Keratinocyte (primary cell): ENCODE measurements around the gene ZNF598. TPM values are rescaled to one million over a fixed set of nuclear protein-coding genes. Genes with fewer than 3 reads are reported as not detected.

Source experiments
- DNase-seq: peaks from one replicate; pipeline ENCODE4 v3.0.0-alpha.2; 2011; ENCODE audit warnings: low read depth, missing footprints, low spot score
- FAIRE-seq: peaks from 2 replicates; lab custom pipeline; 2011; peaks lifted over from hg19 to GRCh38; lab: Jason Lieb, UNC
- H2AFZ ChIP-seq: 2 replicates; pipeline ENCODE4 v1.6.0; 2012; ENCODE audit warnings: low read length, control low read depth, inconsistent platforms; ENCODE audit not compliant: control insufficient read depth
- H3K27ac ChIP-seq: 2 replicates; pipeline ENCODE4 v1.5.1; 2011; ENCODE audit warnings: low read length; ENCODE audit not compliant: control insufficient read depth, insufficient read depth
- H3K27me3 ChIP-seq: 3 replicates; pipeline ENCODE4 v1.6.0; 2011; ENCODE audit warnings: low read length; ENCODE audit not compliant: control insufficient read depth, insufficient read depth; ENCODE audit errors: extremely low read depth
- H3K36me3 ChIP-seq, 2 experiments: 2 replicates in 1 of 2; 3 replicates in 1 of 2; pipeline ENCODE4 v1.5.1; 2011; ENCODE audit warnings: low read length in 2 of 2, mild to moderate bottlenecking in 1 of 2; ENCODE audit not compliant: control insufficient read depth in 2 of 2, insufficient read depth in 2 of 2; ENCODE audit errors: extremely low read depth in 1 of 2
- H3K4me1 ChIP-seq: 3 replicates; pipeline ENCODE4 v1.5.1; 2011; ENCODE audit warnings: low read length; ENCODE audit not compliant: control insufficient read depth, insufficient read depth; ENCODE audit errors: extremely low read depth
- H3K4me2 ChIP-seq: 3 replicates; pipeline ENCODE4 v1.6.0; 2011; ENCODE audit warnings: low read depth, low read length; ENCODE audit not compliant: control insufficient read depth, insufficient read depth; ENCODE audit errors: extremely low read depth
- H3K4me3 ChIP-seq, 3 experiments: fragments of 200-600 bp in 1 of 3; sonication (generic) in 1 of 3; 2 replicates in 2 of 3; 3 replicates in 1 of 3; pipeline ENCODE4 v1.5.1; 2011 to 2016; ENCODE audit warnings: low read length in 3 of 3, mild to moderate bottlenecking in 3 of 3, control low read depth in 2 of 3, inconsistent platforms in 1 of 3, low read depth in 1 of 3, mixed read lengths in 1 of 3, mixed run types in 1 of 3, moderate library complexity in 1 of 3; ENCODE audit not compliant: control insufficient read depth in 2 of 3, insufficient read depth in 2 of 3; ENCODE audit errors: extremely low read depth in 1 of 3
- H3K79me2 ChIP-seq: 2 replicates; pipeline ENCODE4 v1.6.0; 2012; ENCODE audit warnings: low read length; ENCODE audit not compliant: control insufficient read depth, insufficient read depth
- H3K9ac ChIP-seq: 3 replicates; pipeline ENCODE4 v1.6.0; 2011; ENCODE audit warnings: low read length; ENCODE audit not compliant: control insufficient read depth, insufficient read depth; ENCODE audit errors: extremely low read depth
- H3K9me1 ChIP-seq: 3 replicates; pipeline ENCODE4 v1.6.0; 2011; ENCODE audit warnings: low read length; ENCODE audit not compliant: control insufficient read depth, insufficient read depth; ENCODE audit errors: extremely low read depth
- H3K9me3 ChIP-seq: 2 replicates; pipeline ENCODE4 v1.5.1; 2012; ENCODE audit warnings: low read depth, low read length; ENCODE audit not compliant: control insufficient read depth
- H4K20me1 ChIP-seq: 3 replicates; pipeline ENCODE4 v1.6.0; 2011; ENCODE audit warnings: low read length; ENCODE audit not compliant: control insufficient read depth, insufficient read depth; ENCODE audit errors: extremely low read depth
- EZH2 ChIP-seq: IDR thresholded peaks from one replicate; pipeline ENCODE4 v1.6.1; 2012; ENCODE audit warnings: inconsistent platforms, mild to moderate bottlenecking, low read length, moderate library complexity
- dilution Hi-C: fragments of 300-500 bp; cut with MboI; formaldehyde crosslinking; loops from one replicate; pipeline ENCODE4 v1.7.0; 2020; ENCODE audit warnings: low sequenced_read_pairs; ENCODE audit not compliant: extremely low pct_ligation_motif_present
- polyA plus RNA-seq, 5 experiments: library from polyadenylated mRNA; depleted of rRNA in 3 of 5; stranded (reverse) in 3 of 5; stranded (forward) in 1 of 5; unstranded in 1 of 5; fragments of >200 nt; gene quantifications; 1 replicate in 1 of 5; 2 replicates in 3 of 5; 3 replicates in 1 of 5; pipeline versions ENCODE4 v1.2.1 to v1.2.3, GENCODE V29; 2011 to 2012; ENCODE audit warnings: missing spikeins in 2 of 5, low read depth in 1 of 5, low replicate concordance in 1 of 5
- TF ChIP-seq, protein P1 (sequence below), 3 experiments: IDR thresholded peaks in 1 of 3; conservative IDR thresholded peaks in 1 of 3; optimal IDR thresholded peaks in 1 of 3; 2 replicates in 2 of 3; 3 replicates in 1 of 3; pipeline versions ENCODE3 to v1.5.1; 2011; ENCODE audit warnings: low read length in 3 of 3, mild to moderate bottlenecking in 3 of 3, moderate library complexity in 2 of 3, control low read depth in 1 of 3, inconsistent platforms in 1 of 3; ENCODE audit not compliant: insufficient read depth in 2 of 3; ENCODE audit errors: extremely low read depth in 1 of 3

Gene ZNF598
- polyA plus RNA-seq, 1 donor (not counting 4 experiments of a cell fraction or from before 2014, with no cell fraction given) = 18.0 TPM

DNA sequence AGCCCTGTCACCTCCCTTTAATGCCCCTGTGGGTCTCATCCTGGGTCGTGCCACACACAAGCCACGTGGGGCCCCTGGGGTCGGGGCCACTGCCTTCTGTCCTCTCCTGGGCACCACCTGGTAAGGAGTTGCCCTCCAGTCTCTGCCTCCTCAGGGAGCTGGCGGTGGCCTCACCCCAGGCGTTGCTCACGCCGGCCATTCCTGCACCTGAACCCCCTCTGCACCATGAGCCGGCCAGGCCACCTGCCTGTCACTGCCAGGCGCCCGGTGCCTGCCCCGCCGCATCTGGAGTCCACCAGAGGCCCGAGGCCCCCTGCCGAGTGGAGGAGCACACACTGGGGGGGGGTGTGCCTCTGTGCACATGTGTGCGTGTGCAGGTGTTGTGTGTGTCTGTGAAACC, 27.5 kb upstream of the ZNF598 start:
- dilution Hi-C loops = no loop called here
- no peak for FAIRE-seq
- no peaks in the 10 kb centered on the region for H3K79me2 ChIP-seq
- no peak overlapping the region for H3K4me2 ChIP-seq
- DNase-seq = no peak
- no peaks in the 10 kb centered on the region for H3K9me3 ChIP-seq
- H3K36me3 ChIP-seq = peaks cover 0 to 3% of the 10 kb centered on the region in 2 experiments
- no peaks in the 10 kb centered on the region for H3K27me3 ChIP-seq
- no peak overlapping the region for H3K9ac ChIP-seq
- H4K20me1 ChIP-seq = no peaks in the 10 kb centered on the region
- peaks cover 9% of the 10 kb centered on the region for H3K4me1 ChIP-seq
- H2AFZ ChIP-seq = no peak overlapping the region
- TF ChIP-seq EZH2 = no peak
- TF ChIP-seq, protein P1, sequence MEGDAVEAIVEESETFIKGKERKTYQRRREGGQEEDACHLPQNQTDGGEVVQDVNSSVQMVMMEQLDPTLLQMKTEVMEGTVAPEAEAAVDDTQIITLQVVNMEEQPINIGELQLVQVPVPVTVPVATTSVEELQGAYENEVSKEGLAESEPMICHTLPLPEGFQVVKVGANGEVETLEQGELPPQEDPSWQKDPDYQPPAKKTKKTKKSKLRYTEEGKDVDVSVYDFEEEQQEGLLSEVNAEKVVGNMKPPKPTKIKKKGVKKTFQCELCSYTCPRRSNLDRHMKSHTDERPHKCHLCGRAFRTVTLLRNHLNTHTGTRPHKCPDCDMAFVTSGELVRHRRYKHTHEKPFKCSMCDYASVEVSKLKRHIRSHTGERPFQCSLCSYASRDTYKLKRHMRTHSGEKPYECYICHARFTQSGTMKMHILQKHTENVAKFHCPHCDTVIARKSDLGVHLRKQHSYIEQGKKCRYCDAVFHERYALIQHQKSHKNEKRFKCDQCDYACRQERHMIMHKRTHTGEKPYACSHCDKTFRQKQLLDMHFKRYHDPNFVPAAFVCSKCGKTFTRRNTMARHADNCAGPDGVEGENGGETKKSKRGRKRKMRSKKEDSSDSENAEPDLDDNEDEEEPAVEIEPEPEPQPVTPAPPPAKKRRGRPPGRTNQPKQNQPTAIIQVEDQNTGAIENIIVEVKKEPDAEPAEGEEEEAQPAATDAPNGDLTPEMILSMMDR (optimal IDR thresholded peaks at IDR 0.05 in 1 of 3, IDR thresholded peaks at IDR 0.05 in 1 of 3, conservative IDR thresholded peaks at IDR 0.05 in 1 of 3; ENCODE audit: extremely low read depth in 1 of 3, insufficient read depth in 2 of 3, low read length in 3 of 3) = no peak
- H3K27ac ChIP-seq = no peak overlapping the region
- no peak overlapping the region for H3K4me3 ChIP-seq
- H3K9me1 ChIP-seq = no peaks in the 10 kb centered on the region

DNA sequence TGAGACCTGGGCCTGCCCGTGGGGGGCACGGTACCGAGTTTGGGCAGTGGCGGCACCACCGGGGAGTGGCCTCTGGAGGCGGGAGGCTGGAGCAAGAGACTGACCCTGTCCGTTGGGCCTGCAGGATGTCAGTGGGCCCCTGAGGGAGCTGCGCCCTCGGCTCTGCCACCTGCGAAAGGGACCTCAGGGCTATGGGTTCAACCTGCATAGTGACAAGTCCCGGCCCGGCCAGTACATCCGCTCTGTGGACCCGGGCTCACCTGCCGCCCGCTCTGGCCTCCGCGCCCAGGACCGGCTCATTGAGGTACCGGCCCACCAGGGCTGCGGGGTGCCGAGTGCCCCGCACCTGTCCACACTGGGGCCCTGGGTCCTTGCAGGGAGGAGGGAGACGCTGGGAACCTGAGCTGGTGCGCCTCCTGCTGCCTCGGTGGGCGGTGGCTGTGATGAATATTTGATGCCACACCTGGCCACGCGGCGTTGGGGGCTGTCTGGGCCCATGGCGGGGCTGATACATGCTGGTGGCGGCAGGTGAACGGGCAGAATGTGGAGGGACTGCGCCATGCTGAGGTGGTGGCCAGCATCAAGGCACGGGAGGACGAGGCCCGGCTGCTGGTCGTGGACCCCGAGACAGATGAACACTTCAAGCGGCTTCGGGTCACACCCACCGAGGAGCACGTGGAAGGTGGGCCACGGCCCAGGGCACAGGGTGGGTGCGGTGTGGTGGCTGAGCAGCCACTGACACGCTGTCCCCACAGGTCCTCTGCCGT, 26.8 kb upstream of the ZNF598 start:
- H3K9me1 ChIP-seq = no peaks in the 10 kb centered on the region
- no peak overlapping the region for H2AFZ ChIP-seq
- H3K27me3 ChIP-seq = no peaks in the 10 kb centered on the region
- H3K9me3 ChIP-seq = no peaks in the 10 kb centered on the region
- H3K36me3 ChIP-seq = peaks cover 0 to 3% of the 10 kb centered on the region in 2 experiments
- no peak overlapping the region for H3K9ac ChIP-seq
- H3K79me2 ChIP-seq = no peaks in the 10 kb centered on the region
- DNase-seq (no peak), FAIRE-seq (no peak)
- H3K4me2 ChIP-seq = no peak overlapping the region
- TF ChIP-seq, protein P1 (optimal IDR thresholded peaks at IDR 0.05 in 1 of 3, IDR thresholded peaks at IDR 0.05 in 1 of 3, conservative IDR thresholded peaks at IDR 0.05 in 1 of 3; ENCODE audit: extremely low read depth in 1 of 3, insufficient read depth in 2 of 3, low read length in 3 of 3) = no peak
- TF ChIP-seq EZH2 = no peak
- H3K4me3 ChIP-seq = no peak overlapping the region
- dilution Hi-C loops = no loop called here
- H3K4me1 ChIP-seq = peaks cover 9% of the 10 kb centered on the region
- no peaks in the 10 kb centered on the region for H4K20me1 ChIP-seq
- H3K27ac ChIP-seq = no peak overlapping the region
